ENCODE results near the gene FANCE. TPM values are rescaled to one million over a fixed set of nuclear protein-coding genes. Genes with fewer than 3 reads are reported as not detected.
A peak's percentile ranks its signal among the peaks of the same experiment; 100 is the strongest.

The FANCE gene
- polyA plus RNA-seq, 4 donors: 1.6 to 10.3 (median 3.1) TPM

GRCh38 chr6:35498422-35499067 is 46.4 kb downstream of the FANCE start:
- Histone ChIP-seq H3K36me3 (ENCODE audit: control insufficient read depth in 3 of 3, insufficient read depth in 2 of 3, low read depth in 1 of 3, low read length in 3 of 3) (peaks cover 0 to 22% (median 0%) of the 10 kb centered on the region in 3 donors), H3K9me3 (ENCODE audit: control insufficient read depth in 2 of 2, insufficient read depth in 1 of 2, low read depth in 1 of 2, low read length in 1 of 2) (no peaks in the 10 kb centered on the region), H3K27me3 (ENCODE audit: control insufficient read depth in 3 of 3, insufficient read depth in 3 of 3, low read length in 3 of 3) (peaks cover 0 to 14% (median 3%) of the 10 kb centered on the region in 3 donors), H3K4me3 (ENCODE audit: low read depth in 1 of 3, low read length in 3 of 3) (peak overlapping the region in 1 of 3 donors; percentile 55), H3K4me1 (ENCODE audit: control insufficient read depth in 3 of 3, insufficient read depth in 2 of 3, low read depth in 1 of 3, low read length in 2 of 3) (peaks cover 0 to 39% (median 3%) of the 10 kb centered on the region in 3 donors), H3K27ac (ENCODE audit: low read depth in 1 of 3, low read length in 2 of 3) (peak overlapping the region in 2 of 3 donors; percentile 57 to 86)
- FAIRE-seq (no peak), DNase-seq (peak in 1 of 2 donors; percentile 58)
- 44 to 53% (median 51%) methylated on average over 14 of the region's 14 CpGs for WGBS, 3 donors

GRCh38 chr6:35499372-35499771 is 47.2 kb downstream of the FANCE start:
- 68 to 83% (median 81%) methylated on average over 4 of the region's 4 CpGs for WGBS, 3 donors
- no peak for DNase-seq
- Histone ChIP-seq H3K36me3 (ENCODE audit: control insufficient read depth in 3 of 3, insufficient read depth in 2 of 3, low read depth in 1 of 3, low read length in 3 of 3) (peaks cover 0 to 13% (median 0%) of the 10 kb centered on the region in 3 donors), H3K27ac (ENCODE audit: low read depth in 1 of 3, low read length in 2 of 3) (no peak overlapping the region), H3K9me3 (ENCODE audit: control insufficient read depth in 2 of 2, insufficient read depth in 1 of 2, low read depth in 1 of 2, low read length in 1 of 2) (no peaks in the 10 kb centered on the region), H3K27me3 (ENCODE audit: control insufficient read depth in 3 of 3, insufficient read depth in 3 of 3, low read length in 3 of 3) (peaks cover 0 to 14% (median 5%) of the 10 kb centered on the region in 3 donors), H3K4me1 (ENCODE audit: control insufficient read depth in 3 of 3, insufficient read depth in 2 of 3, low read depth in 1 of 3, low read length in 2 of 3) (peaks cover 0 to 31% (median 3%) of the 10 kb centered on the region in 3 donors), H3K4me3 (ENCODE audit: low read depth in 1 of 3, low read length in 3 of 3) (no peak overlapping the region)
- no peak for FAIRE-seq

GRCh38 chr6:35500782-35501181 is 48.6 kb downstream of the FANCE start:
- FAIRE-seq: no peak
- no peak overlapping the region for H3K27ac ChIP-seq (ENCODE audit: low read depth in 1 of 3, low read length in 2 of 3)
- 71 to 80% (median 73%) methylated on average over 6 of the region's 6 CpGs for WGBS, 3 donors
- H3K36me3 ChIP-seq (ENCODE audit: control insufficient read depth in 3 of 3, insufficient read depth in 2 of 3, low read depth in 1 of 3, low read length in 3 of 3): peaks cover 0 to 2% (median 0%) of the 10 kb centered on the region in 3 donors
- H3K9me3 ChIP-seq (ENCODE audit: control insufficient read depth in 2 of 2, insufficient read depth in 1 of 2, low read depth in 1 of 2, low read length in 1 of 2): no peaks in the 10 kb centered on the region
- peaks cover 0 to 21% (median 5%) of the 10 kb centered on the region in 3 donors for H3K27me3 ChIP-seq (ENCODE audit: control insufficient read depth in 3 of 3, insufficient read depth in 3 of 3, low read length in 3 of 3)
- no peak overlapping the region for H3K4me3 ChIP-seq (ENCODE audit: low read depth in 1 of 3, low read length in 3 of 3)
- no peak for DNase-seq
- H3K4me1 ChIP-seq (ENCODE audit: control insufficient read depth in 3 of 3, insufficient read depth in 2 of 3, low read depth in 1 of 3, low read length in 2 of 3): peaks cover 0 to 17% (median 0%) of the 10 kb centered on the region in 3 donors

GRCh38 chr6:35501784-35502183 is 49.6 kb downstream of the FANCE start:
- H3K36me3 ChIP-seq (ENCODE audit: control insufficient read depth in 3 of 3, insufficient read depth in 2 of 3, low read depth in 1 of 3, low read length in 3 of 3): no peaks in the 10 kb centered on the region
- WGBS, 3 donors: 90 to 100% (median 95%) methylated on average over 2 of the region's 2 CpGs
- DNase-seq (no peak), FAIRE-seq (no peak)
- H3K4me1 ChIP-seq (ENCODE audit: control insufficient read depth in 3 of 3, insufficient read depth in 2 of 3, low read depth in 1 of 3, low read length in 2 of 3): peaks cover 0 to 23% (median 0%) of the 10 kb centered on the region in 3 donors
- H3K9me3 ChIP-seq (ENCODE audit: control insufficient read depth in 2 of 2, insufficient read depth in 1 of 2, low read depth in 1 of 2, low read length in 1 of 2): no peaks in the 10 kb centered on the region
- H3K27me3 ChIP-seq (ENCODE audit: control insufficient read depth in 3 of 3, insufficient read depth in 3 of 3, low read length in 3 of 3): peaks cover 0 to 27% (median 5%) of the 10 kb centered on the region in 3 donors
- H3K27ac ChIP-seq (ENCODE audit: low read depth in 1 of 3, low read length in 2 of 3): no peak overlapping the region
- no peak overlapping the region for H3K4me3 ChIP-seq (ENCODE audit: low read depth in 1 of 3, low read length in 3 of 3)

GRCh38 chr6:35503534-35503933 is 51.4 kb downstream of the FANCE start:
- H3K4me3 ChIP-seq (ENCODE audit: low read depth in 1 of 3, low read length in 3 of 3): no peak overlapping the region
- peaks cover 0 to 13% (median 0%) of the 10 kb centered on the region in 3 donors for H3K4me1 ChIP-seq (ENCODE audit: control insufficient read depth in 3 of 3, insufficient read depth in 2 of 3, low read depth in 1 of 3, low read length in 2 of 3)
- FAIRE-seq (no peak), DNase-seq (no peak)
- H3K9me3 ChIP-seq (ENCODE audit: control insufficient read depth in 2 of 2, insufficient read depth in 1 of 2, low read depth in 1 of 2, low read length in 1 of 2): no peaks in the 10 kb centered on the region
- peaks cover 0 to 18% (median 5%) of the 10 kb centered on the region in 3 donors for H3K27me3 ChIP-seq (ENCODE audit: control insufficient read depth in 3 of 3, insufficient read depth in 3 of 3, low read length in 3 of 3)
- H3K27ac ChIP-seq (ENCODE audit: low read depth in 1 of 3, low read length in 2 of 3): no peak overlapping the region
- WGBS, 3 donors: 49 to 63% (median 56%) methylated on average over 15 of the region's 15 CpGs
- no peaks in the 10 kb centered on the region for H3K36me3 ChIP-seq (ENCODE audit: control insufficient read depth in 3 of 3, insufficient read depth in 2 of 3, low read depth in 1 of 3, low read length in 3 of 3)

GRCh38 chr6:35505999-35506412 is 53.9 kb downstream of the FANCE start:
- Histone ChIP-seq H3K4me3 (ENCODE audit: low read depth in 1 of 3, low read length in 3 of 3) (no peak overlapping the region), H3K27me3 (ENCODE audit: control insufficient read depth in 3 of 3, insufficient read depth in 3 of 3, low read length in 3 of 3) (peaks cover 0 to 31% (median 6%) of the 10 kb centered on the region in 3 donors), H3K9me3 (ENCODE audit: control insufficient read depth in 2 of 2, insufficient read depth in 1 of 2, low read depth in 1 of 2, low read length in 1 of 2) (no peaks in the 10 kb centered on the region), H3K36me3 (ENCODE audit: control insufficient read depth in 3 of 3, insufficient read depth in 2 of 3, low read depth in 1 of 3, low read length in 3 of 3) (no peaks in the 10 kb centered on the region), H3K27ac (ENCODE audit: low read depth in 1 of 3, low read length in 2 of 3) (no peak overlapping the region), H3K4me1 (ENCODE audit: control insufficient read depth in 3 of 3, insufficient read depth in 2 of 3, low read depth in 1 of 3, low read length in 2 of 3) (peaks cover 0 to 7% (median 0%) of the 10 kb centered on the region in 3 donors)
- no peak for FAIRE-seq
- WGBS, 3 donors: 36 to 50% (median 37%) methylated on average over 17 to 21 of the region's 21 CpGs
- no peak for DNase-seq

- Histone ChIP-seq H3K4me1 (ENCODE audit: control insufficient read depth in 3 of 3, insufficient read depth in 2 of 3, low read depth in 1 of 3, low read length in 2 of 3) (peaks cover 0 to 11% (median 0%) of the 10 kb centered on the region in 3 donors), H3K27me3 (ENCODE audit: control insufficient read depth in 3 of 3, insufficient read depth in 3 of 3, low read length in 3 of 3) (peaks cover 0 to 37% (median 12%) of the 10 kb centered on the region in 3 donors), H3K27ac (ENCODE audit: low read depth in 1 of 3, low read length in 2 of 3) (no peak overlapping the region), H3K9me3 (ENCODE audit: control insufficient read depth in 2 of 2, insufficient read depth in 1 of 2, low read depth in 1 of 2, low read length in 1 of 2) (no peaks in the 10 kb centered on the region), H3K36me3 (ENCODE audit: control insufficient read depth in 3 of 3, insufficient read depth in 2 of 3, low read depth in 1 of 3, low read length in 3 of 3) (no peaks in the 10 kb centered on the region), H3K4me3 (ENCODE audit: low read depth in 1 of 3, low read length in 3 of 3) (no peak overlapping the region)
- FAIRE-seq (no peak), DNase-seq (no peak)
- WGBS, 3 donors: 90 to 93% (median 92%) methylated on average over 3 of the region's 3 CpGs
Observed at GRCh38 chr6:35506536-35506935, 54.4 kb downstream of the FANCE start.

GRCh38 chr6:35507221-35507620 is 55.1 kb downstream of the FANCE start:
- peaks cover 0 to 11% (median 0%) of the 10 kb centered on the region in 3 donors for H3K4me1 ChIP-seq (ENCODE audit: control insufficient read depth in 3 of 3, insufficient read depth in 2 of 3, low read depth in 1 of 3, low read length in 2 of 3)
- H3K27ac ChIP-seq (ENCODE audit: low read depth in 1 of 3, low read length in 2 of 3): no peak overlapping the region
- 92 to 100% (median 95%) methylated on average over 2 of the region's 2 CpGs for WGBS, 3 donors
- H3K4me3 ChIP-seq (ENCODE audit: low read depth in 1 of 3, low read length in 3 of 3): no peak overlapping the region
- no peaks in the 10 kb centered on the region for H3K36me3 ChIP-seq (ENCODE audit: control insufficient read depth in 3 of 3, insufficient read depth in 2 of 3, low read depth in 1 of 3, low read length in 3 of 3)
- FAIRE-seq: no peak
- DNase-seq: no peak
- H3K27me3 ChIP-seq (ENCODE audit: control insufficient read depth in 3 of 3, insufficient read depth in 3 of 3, low read length in 3 of 3): peaks cover 0 to 42% (median 12%) of the 10 kb centered on the region in 3 donors
- H3K9me3 ChIP-seq (ENCODE audit: control insufficient read depth in 2 of 2, insufficient read depth in 1 of 2, low read depth in 1 of 2, low read length in 1 of 2): no peaks in the 10 kb centered on the region
